Measurements from ENCODE around the gene ZNF793.

- TF ChIP-seq CTCF (optimal IDR thresholded peaks at IDR 0.05 in 1 of 3, IDR thresholded peaks at IDR 0.05 in 1 of 3, conservative IDR thresholded peaks at IDR 0.05 in 1 of 3; ENCODE audit: extremely low read depth in 1 of 3, insufficient read depth in 2 of 3, low read length in 3 of 3): no peak
- no peak for TF ChIP-seq EZH2 (IDR thresholded peaks at IDR 0.05; ENCODE audit: low read length)
Observed at GRCh38 chr19:37572203-37572602, 65.5 kb downstream of the ZNF793 start.

Data from keratinocyte (primary cell).